ENCODE data around the gene PGPEP1. TPM values are rescaled to one million over a fixed set of nuclear protein-coding genes. Genes with fewer than 3 reads are reported as not detected.

The PGPEP1 gene
- total RNA-seq, 1 donor from 2014 or later: 32.1 TPM

GRCh38 chr19:18419195-18419698 is 78.8 kb downstream of the PGPEP1 start, which contains the start of gene SSBP4:
SSBP4 (plus strand) TSS chr19:18419398; CDS start chr19:18419649, 251 bp downstream.
- Mint-ChIP-seq H3K4me1 (ENCODE audit: unreplicated experiment) (peaks cover 17% of the 10 kb centered on the region), H3K27ac (ENCODE audit: unreplicated experiment) (peak within 1 kb of the TSS; percentile 57)
- peak; percentile 23 for TF ChIP-seq CTCF (IDR thresholded peaks at IDR 0.05; ENCODE audit: unreplicated experiment)

More at GRCh38 chr19:18419195-18419698, 78.8 kb downstream of the PGPEP1 start, which contains the start of gene SSBP4:
- H3K4me3 Mint-ChIP-seq (ENCODE audit: unreplicated experiment): peak within 1 kb of the TSS; percentile 90
- peak; percentile 84 for DNase-seq (ENCODE audit: low spot score)
- no peaks in the 10 kb centered on the region for H3K36me3 Mint-ChIP-seq (ENCODE audit: low read depth, unreplicated experiment)
- H3K27me3 Mint-ChIP-seq (ENCODE audit: unreplicated experiment): peaks cover 32% of the 10 kb centered on the region
- no peaks in the 10 kb centered on the region for H3K9me3 Mint-ChIP-seq (ENCODE audit: unreplicated experiment)

Small RNA genes lying within 50 kb of the gene (microRNA-seq; reads per million reads assigned to microRNA genes)
- gene MIR3189 (ENCODE audit: unreplicated experiment): not detected

Other genes with a start within 250 kb of the PGPEP1 start
- gene MAST3, start 242.8 kb upstream of the PGPEP1 start, total RNA-seq (ENCODE audit: unreplicated experiment): 3.9 TPM
- gene PIK3R2, start 187.4 kb upstream of the PGPEP1 start, total RNA-seq (ENCODE audit: unreplicated experiment): 28.0 TPM
- gene IFI30, start 166.8 kb upstream of the PGPEP1 start, total RNA-seq (ENCODE audit: unreplicated experiment): not detected
- 17.7 TPM for gene MPV17L2, start 147.4 kb upstream of the PGPEP1 start, total RNA-seq (ENCODE audit: unreplicated experiment)
- gene RAB3A, start 136.6 kb upstream of the PGPEP1 start, total RNA-seq (ENCODE audit: unreplicated experiment): 3.1 TPM
- 0.85 TPM for gene PDE4C, start 114.2 kb upstream of the PGPEP1 start, total RNA-seq (ENCODE audit: unreplicated experiment)
- 1.2 TPM for gene IQCN, start 66.1 kb upstream of the PGPEP1 start, total RNA-seq (ENCODE audit: unreplicated experiment)
- gene JUND, start 59.0 kb upstream of the PGPEP1 start, total RNA-seq (ENCODE audit: unreplicated experiment): 129 TPM
- 166 TPM for gene LSM4, start 17.5 kb upstream of the PGPEP1 start, total RNA-seq (ENCODE audit: unreplicated experiment)
- 1.3 TPM for gene GDF15, start 45.6 kb downstream of the PGPEP1 start, total RNA-seq (ENCODE audit: unreplicated experiment)
- not detected for gene LRRC25, start 57.0 kb downstream of the PGPEP1 start, total RNA-seq (ENCODE audit: unreplicated experiment)
- gene SSBP4, start 78.8 kb downstream of the PGPEP1 start, total RNA-seq (ENCODE audit: unreplicated experiment): 60.7 TPM
- gene ISYNA1, start 97.5 kb downstream of the PGPEP1 start, total RNA-seq (ENCODE audit: unreplicated experiment): 68.5 TPM
- 11.0 TPM for gene ELL, start 181.5 kb downstream of the PGPEP1 start, total RNA-seq (ENCODE audit: unreplicated experiment)
- 229 TPM for gene FKBP8, start 203.0 kb downstream of the PGPEP1 start, total RNA-seq (ENCODE audit: unreplicated experiment)
- 105 TPM for gene KXD1, start 217.3 kb downstream of the PGPEP1 start, total RNA-seq (ENCODE audit: unreplicated experiment)
- gene UBA52, start 231.3 kb downstream of the PGPEP1 start, total RNA-seq (ENCODE audit: unreplicated experiment): 1,465 TPM
- 88.8 TPM for gene REX1BD, start 248.2 kb downstream of the PGPEP1 start, total RNA-seq (ENCODE audit: unreplicated experiment)